H1 (cell line): ENCODE measurements around the gene C1QA. TPM values are rescaled to one million over a fixed set of nuclear protein-coding genes. Genes with fewer than 3 reads are reported as not detected.

ENCODE experiments used
- CHD1 ChIP-seq: IDR thresholded peaks from 2 replicates; pipeline ENCODE4 v1.6.1; 2012; ENCODE audit warnings: low read depth, low read length, improper control_type of control experiment
- E2F6 ChIP-seq: IDR thresholded peaks from 2 replicates; pipeline ENCODE4 v1.6.1; 2012; ENCODE audit warnings: inconsistent platforms
- SIRT6 ChIP-seq: IDR thresholded peaks from one replicate; pipeline ENCODE4 v1.7.1; 2012; ENCODE audit warnings: low read length, inconsistent platforms
- polyA plus RNA-seq, 7 experiments: library from polyadenylated mRNA; depleted of rRNA in 3 of 7; stranded (reverse) in 5 of 7; unstranded in 2 of 7; fragments of >200 nt in 5 of 7; fragments of 200-250 nt in 2 of 7; gene quantifications; 1 replicate in 5 of 7; 2 replicates in 1 of 7; 4 replicates in 1 of 7; pipeline versions ENCODE4 v1.2.1 to v1.2.3, GENCODE V29; 2011 to 2013; ENCODE audit warnings: missing spikeins in 2 of 7, mixed read lengths in 2 of 7
- total RNA-seq: library from RNA; stranded (reverse); fragmentation: NEBNext Ultra II Directional; extraction: Animal tissue kit (Norgen Biotek cat#: 25700); gene quantifications from 2 replicates; pipeline ENCODE4 v1.2.1, GENCODE V29; 2021
- TF ChIP-seq, protein P1 (sequence below): fragments of 300-600 bp; sonication (generic); IDR thresholded peaks from 2 replicates; pipeline ENCODE4 v1.7.1; 2012; ENCODE audit warnings: low read length, moderate library complexity, mild to moderate bottlenecking, inconsistent platforms; ENCODE audit not compliant: insufficient replicate concordance

C1QA gene
- total and polyA plus RNA-seq, 2 of the 8 experiments (the other 6 are each of a cell fraction or from before 2014, with no cell fraction given) = not detected

- TF ChIP-seq, protein P1, sequence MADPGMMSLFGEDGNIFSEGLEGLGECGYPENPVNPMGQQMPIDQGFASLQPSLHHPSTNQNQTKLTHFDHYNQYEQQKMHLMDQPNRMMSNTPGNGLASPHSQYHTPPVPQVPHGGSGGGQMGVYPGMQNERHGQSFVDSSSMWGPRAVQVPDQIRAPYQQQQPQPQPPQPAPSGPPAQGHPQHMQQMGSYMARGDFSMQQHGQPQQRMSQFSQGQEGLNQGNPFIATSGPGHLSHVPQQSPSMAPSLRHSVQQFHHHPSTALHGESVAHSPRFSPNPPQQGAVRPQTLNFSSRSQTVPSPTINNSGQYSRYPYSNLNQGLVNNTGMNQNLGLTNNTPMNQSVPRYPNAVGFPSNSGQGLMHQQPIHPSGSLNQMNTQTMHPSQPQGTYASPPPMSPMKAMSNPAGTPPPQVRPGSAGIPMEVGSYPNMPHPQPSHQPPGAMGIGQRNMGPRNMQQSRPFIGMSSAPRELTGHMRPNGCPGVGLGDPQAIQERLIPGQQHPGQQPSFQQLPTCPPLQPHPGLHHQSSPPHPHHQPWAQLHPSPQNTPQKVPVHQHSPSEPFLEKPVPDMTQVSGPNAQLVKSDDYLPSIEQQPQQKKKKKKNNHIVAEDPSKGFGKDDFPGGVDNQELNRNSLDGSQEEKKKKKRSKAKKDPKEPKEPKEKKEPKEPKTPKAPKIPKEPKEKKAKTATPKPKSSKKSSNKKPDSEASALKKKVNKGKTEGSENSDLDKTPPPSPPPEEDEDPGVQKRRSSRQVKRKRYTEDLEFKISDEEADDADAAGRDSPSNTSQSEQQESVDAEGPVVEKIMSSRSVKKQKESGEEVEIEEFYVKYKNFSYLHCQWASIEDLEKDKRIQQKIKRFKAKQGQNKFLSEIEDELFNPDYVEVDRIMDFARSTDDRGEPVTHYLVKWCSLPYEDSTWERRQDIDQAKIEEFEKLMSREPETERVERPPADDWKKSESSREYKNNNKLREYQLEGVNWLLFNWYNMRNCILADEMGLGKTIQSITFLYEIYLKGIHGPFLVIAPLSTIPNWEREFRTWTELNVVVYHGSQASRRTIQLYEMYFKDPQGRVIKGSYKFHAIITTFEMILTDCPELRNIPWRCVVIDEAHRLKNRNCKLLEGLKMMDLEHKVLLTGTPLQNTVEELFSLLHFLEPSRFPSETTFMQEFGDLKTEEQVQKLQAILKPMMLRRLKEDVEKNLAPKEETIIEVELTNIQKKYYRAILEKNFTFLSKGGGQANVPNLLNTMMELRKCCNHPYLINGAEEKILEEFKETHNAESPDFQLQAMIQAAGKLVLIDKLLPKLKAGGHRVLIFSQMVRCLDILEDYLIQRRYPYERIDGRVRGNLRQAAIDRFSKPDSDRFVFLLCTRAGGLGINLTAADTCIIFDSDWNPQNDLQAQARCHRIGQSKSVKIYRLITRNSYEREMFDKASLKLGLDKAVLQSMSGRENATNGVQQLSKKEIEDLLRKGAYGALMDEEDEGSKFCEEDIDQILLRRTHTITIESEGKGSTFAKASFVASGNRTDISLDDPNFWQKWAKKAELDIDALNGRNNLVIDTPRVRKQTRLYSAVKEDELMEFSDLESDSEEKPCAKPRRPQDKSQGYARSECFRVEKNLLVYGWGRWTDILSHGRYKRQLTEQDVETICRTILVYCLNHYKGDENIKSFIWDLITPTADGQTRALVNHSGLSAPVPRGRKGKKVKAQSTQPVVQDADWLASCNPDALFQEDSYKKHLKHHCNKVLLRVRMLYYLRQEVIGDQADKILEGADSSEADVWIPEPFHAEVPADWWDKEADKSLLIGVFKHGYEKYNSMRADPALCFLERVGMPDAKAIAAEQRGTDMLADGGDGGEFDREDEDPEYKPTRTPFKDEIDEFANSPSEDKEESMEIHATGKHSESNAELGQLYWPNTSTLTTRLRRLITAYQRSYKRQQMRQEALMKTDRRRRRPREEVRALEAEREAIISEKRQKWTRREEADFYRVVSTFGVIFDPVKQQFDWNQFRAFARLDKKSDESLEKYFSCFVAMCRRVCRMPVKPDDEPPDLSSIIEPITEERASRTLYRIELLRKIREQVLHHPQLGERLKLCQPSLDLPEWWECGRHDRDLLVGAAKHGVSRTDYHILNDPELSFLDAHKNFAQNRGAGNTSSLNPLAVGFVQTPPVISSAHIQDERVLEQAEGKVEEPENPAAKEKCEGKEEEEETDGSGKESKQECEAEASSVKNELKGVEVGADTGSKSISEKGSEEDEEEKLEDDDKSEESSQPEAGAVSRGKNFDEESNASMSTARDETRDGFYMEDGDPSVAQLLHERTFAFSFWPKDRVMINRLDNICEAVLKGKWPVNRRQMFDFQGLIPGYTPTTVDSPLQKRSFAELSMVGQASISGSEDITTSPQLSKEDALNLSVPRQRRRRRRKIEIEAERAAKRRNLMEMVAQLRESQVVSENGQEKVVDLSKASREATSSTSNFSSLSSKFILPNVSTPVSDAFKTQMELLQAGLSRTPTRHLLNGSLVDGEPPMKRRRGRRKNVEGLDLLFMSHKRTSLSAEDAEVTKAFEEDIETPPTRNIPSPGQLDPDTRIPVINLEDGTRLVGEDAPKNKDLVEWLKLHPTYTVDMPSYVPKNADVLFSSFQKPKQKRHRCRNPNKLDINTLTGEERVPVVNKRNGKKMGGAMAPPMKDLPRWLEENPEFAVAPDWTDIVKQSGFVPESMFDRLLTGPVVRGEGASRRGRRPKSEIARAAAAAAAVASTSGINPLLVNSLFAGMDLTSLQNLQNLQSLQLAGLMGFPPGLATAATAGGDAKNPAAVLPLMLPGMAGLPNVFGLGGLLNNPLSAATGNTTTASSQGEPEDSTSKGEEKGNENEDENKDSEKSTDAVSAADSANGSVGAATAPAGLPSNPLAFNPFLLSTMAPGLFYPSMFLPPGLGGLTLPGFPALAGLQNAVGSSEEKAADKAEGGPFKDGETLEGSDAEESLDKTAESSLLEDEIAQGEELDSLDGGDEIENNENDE = no peak
- TF ChIP-seq CHD1 (no peak), E2F6 (no peak), SIRT6 (no peak)
Observed at GRCh38 chr1:22616571-22616970, 19.9 kb upstream of the C1QA start (continued).
